IMR-90 (cell line): ENCODE results near the gene ALG13. TPM values are rescaled to one million over a fixed set of nuclear protein-coding genes. Genes with fewer than 3 reads are reported as not detected.

ENCODE experiments used
- ATAC-seq: fragments of 200-7000 bp; cut with Tn5 transposase; 2 replicates; pipeline ENCODE4 v1.9.1; 2020; ENCODE audit warnings: low read depth, mild to moderate bottlenecking, moderate library complexity
- BruUV-seq: library from RNA; stranded (reverse); fragments of 400-500 nt; replicated peaks from 2 replicates; lab custom pipeline; 2021; lab: Mats Ljungman, UMichigan
- CTCF ChIA-PET: fragments of 300-600 bp; formaldehyde crosslinking; extraction: SDS; loops from one replicate; lab custom pipeline; 2021; ENCODE audit warnings: antibody characterized with exemption; lab: Yijun Ruan, JAX
- POLR2A ChIA-PET: fragments of 300-600 bp; sonication (Branson Sonifier 250); formaldehyde crosslinking; loops from one replicate; lab custom pipeline; 2022; ENCODE audit warnings: antibody characterized with exemption; ENCODE audit not compliant: unreplicated experiment; lab: Charles Lee
- DNase-seq: peaks from one replicate; pipeline ENCODE4 v3.0.0; 2013
- H2AFZ ChIP-seq: replicated peaks from 2 replicates; pipeline ENCODE3; 2013; ENCODE audit warnings: low read length, mild to moderate bottlenecking; ENCODE audit not compliant: poor library complexity
- H2AK5ac ChIP-seq: 2 replicates; pipeline ENCODE4 v1.6.1; 2013; ENCODE audit warnings: low read depth, low read length, inconsistent platforms
- H2AK9ac ChIP-seq: replicated peaks from 2 replicates; pipeline ENCODE3; 2013; ENCODE audit warnings: mild to moderate bottlenecking, low read depth, low read length, moderate library complexity; ENCODE audit not compliant: poor library complexity
- H2BK120ac ChIP-seq: 2 replicates; pipeline ENCODE4 v1.6.1; 2013; ENCODE audit warnings: low read depth, low read length, inconsistent platforms
- H2BK15ac ChIP-seq: 3 replicates; pipeline ENCODE4 v1.6.1; 2013; ENCODE audit warnings: low read depth, low read length, inconsistent platforms
- H2BK20ac ChIP-seq: 2 replicates; pipeline ENCODE4 v1.6.1; 2013; ENCODE audit warnings: low read depth, mild to moderate bottlenecking, inconsistent platforms, low read length, moderate library complexity
- H2BK5ac ChIP-seq: 2 replicates; pipeline ENCODE4 v1.6.1; 2013; ENCODE audit warnings: mild to moderate bottlenecking, low read depth, low read length, inconsistent platforms; ENCODE audit not compliant: poor library complexity, severe bottlenecking
- H3K14ac ChIP-seq: replicated peaks from 2 replicates; pipeline ENCODE4 v1.6.1; 2013; ENCODE audit warnings: low read depth, low read length, inconsistent platforms
- H3K18ac ChIP-seq: 2 replicates; pipeline ENCODE4 v1.6.1; 2013; ENCODE audit warnings: low read depth, low read length, control low read depth
- H3K23ac ChIP-seq: 2 replicates; pipeline ENCODE4 v1.6.1; 2013; ENCODE audit warnings: low read depth, low read length, inconsistent platforms
- H3K27ac ChIP-seq: 2 replicates; pipeline ENCODE4 v1.5.1; 2013; ENCODE audit warnings: mild to moderate bottlenecking, control low read depth, low read length; ENCODE audit not compliant: insufficient read depth
- H3K27me3 ChIP-seq: 2 replicates; pipeline ENCODE4 v1.6.1; 2013; ENCODE audit warnings: low read length; ENCODE audit not compliant: control insufficient read depth, insufficient read depth
- H3K36me3 ChIP-seq: 2 replicates; pipeline ENCODE4 v1.6.1; 2013; ENCODE audit warnings: low read length, mixed read lengths; ENCODE audit not compliant: control insufficient read depth, insufficient read depth
- H3K4ac ChIP-seq: 2 replicates; pipeline ENCODE4 v1.6.1; 2013; ENCODE audit warnings: low read depth, low read length, inconsistent platforms
- H3K4me1 ChIP-seq: 2 replicates; pipeline ENCODE4 v1.6.1; 2013; ENCODE audit warnings: low read length, mixed read lengths; ENCODE audit not compliant: control insufficient read depth, insufficient read depth
- H3K4me2 ChIP-seq: 2 replicates; pipeline ENCODE4 v1.6.1; 2013; ENCODE audit warnings: low read depth, mild to moderate bottlenecking, control low read depth, low read length, moderate library complexity
- H3K4me3 ChIP-seq: 2 replicates; pipeline ENCODE4 v1.5.1; 2013; ENCODE audit warnings: low read depth, mild to moderate bottlenecking, control low read depth, low read length, moderate library complexity; ENCODE audit not compliant: insufficient read depth
- H3K56ac ChIP-seq: 2 replicates; pipeline ENCODE4 v1.6.1; 2013; ENCODE audit warnings: low read length, inconsistent platforms; ENCODE audit not compliant: insufficient read depth; ENCODE audit errors: extremely low read depth
- H3K79me1 ChIP-seq, 2 experiments: 2 replicates each; pipeline ENCODE4 v1.6.1; 2013; ENCODE audit warnings: low read length in 2 of 2, inconsistent platforms in 1 of 2, low read depth in 1 of 2
- H3K9ac ChIP-seq: 2 replicates; pipeline ENCODE4 v1.6.1; 2013; ENCODE audit warnings: low read depth, low read length, control low read depth
- H3K9me1 ChIP-seq: 2 replicates; pipeline ENCODE4 v1.6.1; 2013; ENCODE audit warnings: low read length, inconsistent platforms; ENCODE audit not compliant: insufficient read depth
- H3K9me3 ChIP-seq: 2 replicates; pipeline ENCODE4 v1.6.1; 2013; ENCODE audit warnings: low read length; ENCODE audit not compliant: control insufficient read depth, insufficient read depth
- H4K20me1 ChIP-seq: 2 replicates; pipeline ENCODE4 v1.6.1; 2013; ENCODE audit warnings: low read length, inconsistent platforms; ENCODE audit not compliant: insufficient read depth
- H4K5ac ChIP-seq: 2 replicates; pipeline ENCODE4 v1.6.1; 2013; ENCODE audit warnings: mild to moderate bottlenecking, low read depth, low read length, control low read depth
- H4K8ac ChIP-seq, 2 experiments: 2 replicates each; pipeline ENCODE4 v1.6.1; 2013; ENCODE audit warnings: low read depth in 2 of 2, low read length in 2 of 2, control low read depth in 1 of 2, inconsistent platforms in 1 of 2
- H4K91ac ChIP-seq: 2 replicates; pipeline ENCODE4 v1.6.1; 2013; ENCODE audit warnings: low read depth, low read length, inconsistent platforms; ENCODE audit not compliant: insufficient read depth
- MAZ ChIP-seq: IDR thresholded peaks from 2 replicates; pipeline ENCODE4 v1.6.1; 2012; ENCODE audit warnings: low read depth, mild to moderate bottlenecking, low read length, improper control_type of control experiment, moderate library complexity, borderline replicate concordance
- WGBS, 2 experiments: methylation state at CpG; one replicate each; pipeline versions ENCODE4 v1.1.5 to v1.1.7; 2013; ENCODE audit warnings: missing lambda C conversion rate in 2 of 2; ENCODE audit not compliant: insufficient read length in 1 of 2; ENCODE audit errors: extremely low coverage in 2 of 2; 5-methylcytosine and 5-hydroxymethylcytosine counted together
- dilution Hi-C: fragments of 300-500 bp; cut with HindIII; formaldehyde crosslinking; loops from one replicate; pipeline ENCODE4 v1.14.3; 2018; ENCODE audit warnings: low sequenced_read_pairs; ENCODE audit not compliant: unreplicated experiment
- in situ Hi-C: fragments of 300-500 bp; cut with MboI; formaldehyde crosslinking; loops from 3 replicates; pipeline ENCODE4 v1.14.3; 2019; ENCODE audit warnings: low sequenced_read_pairs, inconsistent platforms, mixed read lengths
- intact Hi-C: fragments of 100-400 bp; cut with micrococcal nuclease; formaldehyde crosslinking; loops from 2 replicates; pipeline ENCODE4 v1.10.0; 2022
- polyA plus RNA-seq, 3 experiments: library from polyadenylated mRNA; depleted of rRNA; stranded (reverse); fragments of >200 nt; gene quantifications; 2 replicates each; pipeline ENCODE4 v1.2.3, GENCODE V29; 2012; ENCODE audit warnings: low replicate concordance in 1 of 3
- total RNA-seq: library from RNA; depleted of rRNA; stranded (reverse); fragments of >200 nt; gene quantifications from 2 replicates; pipeline ENCODE4 v1.2.3, GENCODE V29; 2012

The ALG13 gene
- total and polyA plus RNA-seq, 2 of the 4 experiments (the other 2 are of a cell fraction), result 42.7 to 54.0 TPM

DNA sequence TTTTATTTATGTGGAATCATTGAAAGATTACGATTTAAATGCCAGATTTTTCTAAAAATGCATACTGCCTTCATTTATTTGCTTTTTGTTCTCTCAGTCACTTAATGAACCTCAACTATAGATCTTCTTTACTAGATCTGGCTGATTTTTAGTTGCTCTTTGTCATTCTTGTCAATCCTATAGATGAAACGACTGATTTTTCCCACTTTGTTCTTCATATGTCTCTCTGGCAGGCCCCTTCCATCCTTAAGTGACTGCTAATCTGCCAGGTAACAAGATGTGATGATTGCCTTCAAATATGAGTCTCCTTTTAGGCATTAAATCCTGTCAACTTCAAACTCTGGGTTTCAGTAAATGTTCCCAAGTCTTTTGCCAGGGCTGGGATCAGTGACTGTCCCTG lies 61.0 kb downstream of the ALG13 start:
- ATAC-seq (no peak), DNase-seq (no peak)
- no peak overlapping the region for H2AK5ac ChIP-seq
- H3K23ac ChIP-seq, result no peak overlapping the region
- no TSS peak for BruUV-seq
- no peak overlapping the region for H2AFZ ChIP-seq
- no peaks in the 10 kb centered on the region for H3K4me1 ChIP-seq
- H3K79me1 ChIP-seq, result no peaks in the 10 kb centered on the region
- no peak overlapping the region for H3K4me3 ChIP-seq
- no peak overlapping the region for H3K4ac ChIP-seq
- dilution Hi-C loops, result no loop called here
- no peaks in the 10 kb centered on the region; the same call in 1 of the 2 replicates for H3K27me3 ChIP-seq
- no peak overlapping the region for H3K27ac ChIP-seq
- H2BK5ac ChIP-seq, result no peak overlapping the region
- POLR2A ChIA-PET, result no interaction called here
- in situ Hi-C loops, result no loop called here
- H2BK20ac ChIP-seq, result no peak overlapping the region
- no peak overlapping the region for H4K8ac ChIP-seq
- H3K4me2 ChIP-seq, result no peak overlapping the region
- intact Hi-C loops, result no loop called here
- TF ChIP-seq MAZ, result no peak
- no peak overlapping the region for H2BK120ac ChIP-seq
- WGBS, 2 experiments, result no CpG with 5 or more reads among the region's 2 CpGs
- no peak overlapping the region for H2AK9ac ChIP-seq
- H4K5ac ChIP-seq, result no peak overlapping the region
- H3K9me3 ChIP-seq, result no peaks in the 10 kb centered on the region
- H3K9ac ChIP-seq, result no peak overlapping the region
- H3K56ac ChIP-seq, result no peak overlapping the region
- no peaks in the 10 kb centered on the region for H4K20me1 ChIP-seq
- no peak overlapping the region for H3K18ac ChIP-seq
- no peaks in the 10 kb centered on the region for H3K9me1 ChIP-seq
- CTCF ChIA-PET, result no interaction called here
- H3K14ac ChIP-seq, result no peak overlapping the region
- peaks cover 3% of the 10 kb centered on the region; the same call in 1 of the 2 replicates for H3K36me3 ChIP-seq
- no peak overlapping the region for H2BK15ac ChIP-seq
- no peak overlapping the region for H4K91ac ChIP-seq
